Measurements from ENCODE around the gene DDX21. TPM values are rescaled to one million over a fixed set of nuclear protein-coding genes. Genes with fewer than 3 reads are reported as not detected.
"Not testable (repeated sequence)": the region's sequence is repeated elsewhere in the genome, so short reads cannot be mapped to it uniquely, and the experiment has no call there.

DDX21 gene
- polyA plus RNA-seq, 6 donors from 2014 or later, result 10.8 to 18.3 (median 17.1) TPM

DNA sequence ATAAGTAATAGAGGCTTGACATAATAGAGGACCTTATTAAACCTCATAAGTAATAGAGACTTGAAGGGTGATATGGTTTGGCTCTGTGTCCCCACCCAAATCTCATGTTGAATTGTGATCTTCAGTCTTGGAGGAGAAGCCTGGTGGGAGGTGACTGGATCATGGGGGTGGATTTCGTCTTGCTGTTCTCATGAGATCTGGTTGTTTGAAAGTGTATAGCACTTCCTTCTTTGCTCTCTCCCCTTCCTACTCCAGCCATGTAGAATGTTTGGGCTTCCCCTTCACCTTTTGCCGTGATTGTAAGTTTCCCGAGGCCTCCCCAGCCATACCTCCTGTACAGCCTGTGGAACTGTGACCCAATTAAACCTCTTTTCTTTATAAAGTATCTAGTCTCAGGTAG, 41.2 kb downstream of the DDX21 start:
- no peak for ATAC-seq (ENCODE audit: low read depth in 2 of 2)
- Mint-ChIP-seq H3K9me3 (no peaks in the 10 kb centered on the region), H3K4me1 (peaks cover 12 to 32% (median 24%) of the 10 kb centered on the region in 3 donors), H3K27ac (peak overlapping the region in 3 of 6 donors; percentile 6 to 85 (median 49)), H3K4me3 (no peak overlapping the region), H3K36me3 (no peaks in the 10 kb centered on the region), H3K27me3 (no peaks in the 10 kb centered on the region)
- no peak for DNase-seq

DNA sequence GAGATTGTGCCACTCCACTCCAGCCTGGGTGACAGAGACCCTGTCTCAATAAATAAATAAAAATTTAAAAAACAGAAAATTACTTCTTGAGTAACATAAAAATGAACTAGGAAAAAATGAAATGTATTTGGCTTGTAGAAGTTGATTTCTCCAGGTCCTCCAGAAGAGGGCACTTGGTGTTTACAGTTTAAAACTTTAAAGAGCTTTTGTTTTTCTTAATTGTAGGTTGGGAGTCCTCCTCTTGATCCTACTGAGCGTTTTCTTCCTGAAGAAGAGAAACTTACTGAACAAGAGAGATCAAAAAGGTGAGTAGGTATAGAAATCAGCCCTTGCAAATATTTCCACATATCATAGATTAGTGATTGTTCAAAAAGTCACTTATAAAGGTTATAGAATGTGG, 48.9 kb downstream of the DDX21 start:
- Mint-ChIP-seq H3K4me1 (no peaks in the 10 kb centered on the region), H3K27me3 (no peaks in the 10 kb centered on the region), H3K4me3 (no peak overlapping the region), H3K36me3 (peaks cover 0 to 9% of the 10 kb centered on the region in 2 donors), H3K9me3 (no peaks in the 10 kb centered on the region), H3K27ac (no peak overlapping the region)
- peak; percentile 32 for DNase-seq
- ATAC-seq (ENCODE audit: low read depth in 2 of 2), result no peak

DNA sequence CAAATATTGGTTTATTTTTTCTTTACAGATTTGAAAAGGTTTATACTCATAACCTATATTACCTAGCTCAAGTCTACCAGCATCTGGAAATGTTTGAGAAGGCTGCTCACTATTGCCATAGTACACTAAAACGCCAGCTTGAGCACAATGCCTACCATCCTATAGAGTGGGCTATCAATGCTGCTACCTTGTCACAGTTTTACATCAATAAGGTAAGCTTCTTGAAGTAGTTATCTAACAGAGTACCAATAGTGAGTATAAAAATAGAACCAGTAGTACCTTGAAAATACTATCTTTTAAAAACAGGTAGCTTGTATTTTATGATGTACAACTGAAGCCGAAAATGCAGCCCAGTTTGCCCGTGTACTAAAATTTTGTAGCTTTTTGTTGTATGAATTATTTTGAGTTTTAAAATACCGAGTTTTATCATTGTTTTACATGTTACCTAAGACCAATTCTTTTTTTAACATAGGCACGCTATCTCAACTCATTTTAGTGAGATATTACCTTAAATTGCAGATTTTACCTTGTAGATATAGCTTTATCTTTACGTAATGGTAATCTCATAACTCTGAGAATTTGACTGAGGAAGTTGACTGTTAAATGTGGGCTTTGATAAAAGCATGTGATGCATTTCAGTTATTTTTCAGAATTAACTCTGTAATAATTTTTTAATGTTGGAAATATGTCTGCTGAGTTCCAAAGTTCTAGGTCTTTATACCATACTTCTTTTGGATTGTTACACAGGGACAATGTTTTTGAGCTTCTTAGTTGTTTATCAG, 49.9 kb downstream of the DDX21 start:
- Mint-ChIP-seq H3K27ac (no peak overlapping the region), H3K36me3 (peaks cover 0 to 9% of the 10 kb centered on the region in 2 donors), H3K9me3 (no peaks in the 10 kb centered on the region), H3K4me3 (no peak overlapping the region), H3K27me3 (no peaks in the 10 kb centered on the region), H3K4me1 (no peaks in the 10 kb centered on the region)
- ATAC-seq (ENCODE audit: low read depth in 2 of 2) (no peak), DNase-seq (no peak)

DNA sequence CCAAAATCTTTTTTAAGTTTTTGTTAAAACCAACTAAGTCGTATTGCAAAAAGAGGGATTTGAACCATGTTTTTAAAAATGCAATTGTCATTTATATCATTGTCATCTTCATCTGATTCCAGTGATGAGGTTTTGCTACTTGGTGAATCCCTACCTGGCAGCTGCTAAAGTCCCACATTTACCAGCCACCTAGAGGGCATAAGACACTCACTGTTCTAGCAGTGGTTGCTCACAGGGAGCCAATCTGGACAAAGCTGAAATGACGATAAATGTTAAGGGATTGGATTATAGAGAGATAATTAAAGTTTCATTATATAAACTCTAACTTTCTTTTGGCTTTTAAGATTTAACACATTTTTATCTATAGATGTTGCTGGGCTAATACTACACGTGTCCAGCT, 51.3 kb downstream of the DDX21 start:
- H3K4me1 Mint-ChIP-seq, result no peaks in the 10 kb centered on the region
- ATAC-seq (ENCODE audit: low read depth in 2 of 2) (no peak), DNase-seq (no peak)
- H3K4me3 Mint-ChIP-seq, result no peak overlapping the region
- no peaks in the 10 kb centered on the region for H3K9me3 Mint-ChIP-seq
- peak overlapping the region in 1 of 6 donors; percentile 12 for H3K27ac Mint-ChIP-seq
- H3K36me3 Mint-ChIP-seq, result peaks cover 0 to 12% of the 10 kb centered on the region in 2 donors
- H3K27me3 Mint-ChIP-seq, result no peaks in the 10 kb centered on the region

DNA sequence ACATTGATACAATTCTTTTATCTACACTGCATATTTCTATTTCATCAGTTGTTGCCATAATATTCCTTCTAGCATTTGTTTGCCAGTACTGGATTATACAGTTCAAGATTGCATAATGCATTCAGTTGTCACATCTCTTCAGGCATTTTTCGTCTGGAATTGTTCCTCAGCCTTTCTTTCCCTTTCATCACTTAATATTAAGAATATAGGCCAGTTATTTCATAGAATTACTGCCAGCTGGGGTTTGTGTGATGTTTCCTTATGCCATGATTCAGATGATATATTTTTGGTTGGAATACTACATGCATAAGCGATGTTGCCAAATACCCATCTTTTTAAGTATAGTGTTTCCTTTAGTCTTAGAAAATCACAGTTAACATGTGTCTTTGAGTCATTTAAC, 53.4 kb downstream of the DDX21 start:
- ATAC-seq (ENCODE audit: low read depth in 2 of 2) (no peak), DNase-seq (no peak)
- Mint-ChIP-seq H3K4me3 (no peak overlapping the region), H3K4me1 (no peaks in the 10 kb centered on the region), H3K9me3 (no peaks in the 10 kb centered on the region), H3K36me3 (peaks cover 16% of the 10 kb centered on the region in 2 donors), H3K27ac (no peak overlapping the region), H3K27me3 (no peaks in the 10 kb centered on the region)

DNA sequence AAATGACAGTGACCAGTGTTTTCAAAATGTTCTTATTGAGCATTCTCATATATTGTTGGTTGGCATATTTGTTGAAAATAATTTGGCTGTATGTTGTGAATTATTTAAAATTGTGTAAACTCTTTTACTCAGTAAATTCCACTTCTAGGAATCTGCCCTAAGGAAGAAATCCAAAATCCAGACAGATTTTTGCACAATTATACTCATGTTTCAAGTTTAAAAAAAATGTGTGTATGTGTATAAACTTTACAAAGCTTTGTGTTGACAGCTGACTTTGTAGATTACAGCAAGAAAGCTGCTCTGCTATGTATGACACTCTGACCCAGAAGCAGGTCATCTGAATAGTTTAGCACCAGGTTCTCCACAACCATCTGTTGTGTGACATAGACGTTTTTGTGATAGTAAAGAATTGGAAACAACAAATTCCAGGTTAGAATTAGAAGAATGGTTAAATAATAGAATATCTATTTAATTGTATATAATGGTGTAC, 54.2 kb downstream of the DDX21 start:
- peaks cover 18% of the 10 kb centered on the region in 2 donors for H3K36me3 Mint-ChIP-seq

DNA sequence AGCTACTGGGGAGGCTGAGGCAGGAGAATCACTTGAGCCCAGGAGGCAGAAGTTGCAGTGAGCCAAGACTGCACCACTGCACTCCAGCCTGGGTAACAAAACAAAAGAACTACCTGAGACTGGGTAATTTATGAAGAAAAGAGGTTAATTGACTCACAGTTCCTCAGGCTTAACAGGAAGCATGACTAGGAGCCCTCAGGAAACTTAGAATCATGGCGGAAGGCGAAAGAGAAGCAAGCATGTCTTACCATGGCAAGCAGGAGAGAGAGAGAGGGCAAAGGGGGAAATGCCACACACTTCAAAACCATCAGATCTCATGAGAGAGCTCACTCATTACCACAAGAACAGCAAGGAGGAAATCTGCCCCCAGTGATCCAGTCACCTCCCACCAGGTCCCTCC, 56.8 kb downstream of the DDX21 start:
- not testable (repeated sequence) for H3K27me3 Mint-ChIP-seq; DNase-seq; H3K4me1 Mint-ChIP-seq; H3K9me3 Mint-ChIP-seq; ATAC-seq (ENCODE audit: low read depth in 2 of 2)
- Mint-ChIP-seq H3K4me3 (peak overlapping the region in 1 of 8 donors; percentile 23), H3K36me3 (peaks cover 18 to 28% of the 10 kb centered on the region in 2 donors), H3K27ac (peak overlapping the region in 2 of 6 donors; percentile 6 to 30)

More for the DNA sequence above, 54.2 kb downstream of the DDX21 start:
- Mint-ChIP-seq H3K27ac (no peak overlapping the region), H3K27me3 (no peaks in the 10 kb centered on the region), H3K4me3 (no peak overlapping the region), H3K4me1 (no peaks in the 10 kb centered on the region), H3K9me3 (no peaks in the 10 kb centered on the region)
- no peak for DNase-seq
- ATAC-seq (ENCODE audit: low read depth in 2 of 2), result no peak

DNA sequence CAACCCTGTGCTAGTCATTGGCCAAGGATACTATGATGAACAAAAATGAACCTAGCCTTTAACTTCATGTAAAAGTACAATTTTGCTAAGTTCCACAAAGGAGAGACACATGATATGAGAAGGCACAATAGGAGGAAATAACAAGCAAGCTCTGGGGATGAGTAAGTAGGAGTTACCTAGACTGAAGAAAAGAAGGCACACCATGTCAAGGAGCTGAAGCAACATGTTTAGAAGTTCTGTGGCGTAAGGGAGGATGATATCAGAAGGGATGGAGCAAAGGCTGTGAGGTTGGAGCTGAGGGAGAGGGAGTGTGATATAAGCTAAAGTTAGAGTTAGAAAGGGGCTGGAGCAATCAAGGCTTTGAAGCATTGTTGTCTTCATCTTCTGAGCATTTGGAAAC, 58.2 kb downstream of the DDX21 start:
- Mint-ChIP-seq H3K27ac (no peak overlapping the region), H3K9me3 (no peaks in the 10 kb centered on the region), H3K36me3 (peaks cover 18 to 23% of the 10 kb centered on the region in 2 donors), H3K27me3 (no peaks in the 10 kb centered on the region), H3K4me3 (no peak overlapping the region), H3K4me1 (no peaks in the 10 kb centered on the region)
- no peak for DNase-seq
- no peak for ATAC-seq (ENCODE audit: low read depth in 2 of 2)

DNA sequence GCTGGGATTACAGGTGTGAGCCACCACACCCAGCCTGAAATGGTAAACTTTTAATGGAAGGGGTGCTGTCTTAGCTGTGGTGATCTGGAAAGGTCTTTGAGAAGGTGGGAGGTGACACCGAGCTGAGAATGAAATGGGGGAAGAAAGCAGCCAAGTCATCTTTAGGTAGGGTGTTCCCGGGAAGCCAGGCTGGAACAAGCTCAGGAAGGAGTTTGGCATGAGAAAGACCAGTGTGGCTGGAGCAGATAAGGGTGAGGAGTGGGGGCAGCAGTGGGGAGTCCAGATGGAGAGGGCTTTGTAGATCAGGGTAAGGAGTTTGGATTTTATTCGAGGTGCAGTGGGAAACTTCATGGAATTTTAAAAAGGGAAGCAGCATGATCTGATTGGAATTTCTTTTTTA, 62.6 kb downstream of the DDX21 start:
- ATAC-seq (ENCODE audit: low read depth in 2 of 2) (no peak), DNase-seq (no peak)
- H3K9me3 Mint-ChIP-seq, result no peaks in the 10 kb centered on the region
- H3K27ac Mint-ChIP-seq, result peak overlapping the region in 1 of 6 donors; percentile 82
- H3K4me1 Mint-ChIP-seq, result peaks cover 0 to 3% (median 0%) of the 10 kb centered on the region in 3 donors
- H3K36me3 Mint-ChIP-seq, result peaks cover 7 to 19% of the 10 kb centered on the region in 2 donors
- no peak overlapping the region for H3K4me3 Mint-ChIP-seq
- H3K27me3 Mint-ChIP-seq, result no peaks in the 10 kb centered on the region

DNA sequence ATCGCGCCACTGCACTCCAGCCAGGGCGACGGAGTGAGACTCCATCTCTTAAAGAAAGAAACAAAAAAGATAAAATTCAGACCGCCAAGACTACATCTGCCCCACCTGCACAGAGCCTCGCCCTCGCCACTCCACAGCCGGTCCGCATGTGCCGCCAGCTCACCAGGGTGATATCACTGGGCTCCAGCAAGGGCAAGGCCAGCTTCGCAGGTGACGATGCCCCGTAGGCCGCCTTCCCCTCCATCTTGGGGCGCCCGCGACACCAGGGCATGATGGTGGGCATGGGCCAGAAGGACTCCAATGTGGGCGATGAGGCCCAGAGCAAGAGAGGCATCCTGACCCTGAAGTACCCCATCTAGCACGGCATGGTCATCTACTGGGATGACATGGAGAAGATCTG, 66.6 kb downstream of the DDX21 start:
- no peak overlapping the region for H3K4me3 Mint-ChIP-seq
- no peak overlapping the region for H3K27ac Mint-ChIP-seq
- DNase-seq, result no peak
- no peak for ATAC-seq (ENCODE audit: low read depth in 2 of 2)
- H3K4me1 Mint-ChIP-seq, result peaks cover 0 to 4% (median 0%) of the 10 kb centered on the region in 3 donors
- no peaks in the 10 kb centered on the region for H3K27me3 Mint-ChIP-seq
- no peaks in the 10 kb centered on the region for H3K9me3 Mint-ChIP-seq
- peaks cover 0 to 3% of the 10 kb centered on the region in 2 donors for H3K36me3 Mint-ChIP-seq

DNA sequence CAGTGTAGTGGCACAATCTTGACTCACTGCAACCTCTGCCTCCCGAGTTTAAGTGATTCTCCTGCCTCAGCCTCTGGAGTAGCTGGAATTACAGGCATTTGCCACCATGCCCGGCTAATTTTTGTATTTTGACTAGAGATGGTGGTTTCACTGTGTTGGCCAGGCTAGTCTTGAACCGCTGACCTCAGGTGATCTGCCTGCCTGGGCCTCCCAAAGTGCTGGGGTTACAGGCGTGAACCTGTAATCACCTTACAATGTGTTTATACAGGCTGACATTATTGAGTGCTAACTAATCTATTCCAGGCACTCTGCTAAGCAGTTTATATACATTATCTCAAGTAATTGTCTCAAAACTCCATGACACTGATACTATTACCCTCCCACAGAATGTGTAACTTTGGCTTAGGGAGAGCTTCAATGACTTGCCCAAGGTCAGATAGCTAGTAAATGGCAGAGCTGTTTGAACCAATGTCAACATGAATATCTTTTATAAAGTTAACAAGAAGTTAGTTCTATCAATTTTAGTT, 69.5 kb downstream of the DDX21 start:
- Mint-ChIP-seq H3K36me3 (no peaks in the 10 kb centered on the region), H3K27me3 (no peaks in the 10 kb centered on the region), H3K4me1 (peaks cover 0 to 4% (median 0%) of the 10 kb centered on the region in 3 donors), H3K27ac (no peak overlapping the region), H3K4me3 (no peak overlapping the region), H3K9me3 (no peaks in the 10 kb centered on the region)
- ATAC-seq (ENCODE audit: low read depth in 2 of 2) (no peak), DNase-seq (no peak)

DNA sequence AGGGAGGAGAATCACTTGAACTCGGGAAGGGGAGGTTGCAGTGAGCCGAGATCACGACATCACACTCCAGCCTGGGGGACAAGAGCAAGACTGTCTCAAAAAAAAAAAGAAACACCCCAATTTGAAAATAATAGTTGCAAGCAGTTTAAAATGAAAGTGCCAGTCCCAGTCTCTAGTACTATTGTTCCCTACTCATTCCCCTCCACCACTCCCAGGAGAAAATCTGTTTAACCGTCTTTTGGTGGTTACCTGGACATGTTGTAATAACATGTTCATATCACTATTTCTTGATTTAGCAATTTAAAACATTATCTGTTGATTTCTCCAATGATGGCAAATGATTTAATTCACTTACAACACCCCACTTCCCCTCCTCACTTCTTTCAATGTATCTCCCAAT, 77.3 kb downstream of the DDX21 start:
- Mint-ChIP-seq H3K4me1 (no peaks in the 10 kb centered on the region), H3K27ac (no peak overlapping the region), H3K9me3 (no peaks in the 10 kb centered on the region), H3K36me3 (no peaks in the 10 kb centered on the region), H3K27me3 (peaks cover 0 to 8% (median 4%) of the 10 kb centered on the region in 3 donors), H3K4me3 (no peak overlapping the region)
- ATAC-seq (ENCODE audit: low read depth in 2 of 2) (no peak), DNase-seq (no peak)

All from naive B cell (primary cell).